Osteocyte (in vitro differentiated cells): ENCODE data around the gene ARHGDIG. TPM values are rescaled to one million over a fixed set of nuclear protein-coding genes. Genes with fewer than 3 reads are reported as not detected.

Experiments used
- DNase-seq: peaks from one replicate; pipeline ENCODE4 v3.0.0; 2021; ENCODE audit warnings: mixed read lengths; ENCODE audit not compliant: unreplicated experiment; ENCODE audit errors: extremely low spot score
- H3K27ac Mint-ChIP-seq: one replicate; pipeline ENCODE4 v1.8.0; 2021; ENCODE audit warnings: mild to moderate bottlenecking, mixed read lengths; ENCODE audit not compliant: unreplicated experiment
- H3K27me3 Mint-ChIP-seq: one replicate; pipeline ENCODE4 v1.8.0; 2021; ENCODE audit warnings: mixed read lengths; ENCODE audit not compliant: unreplicated experiment
- H3K36me3 Mint-ChIP-seq: one replicate; pipeline ENCODE4 v1.8.0; 2021; ENCODE audit warnings: mixed read lengths; ENCODE audit not compliant: unreplicated experiment
- H3K4me1 Mint-ChIP-seq: one replicate; pipeline ENCODE4 v1.8.0; 2021; ENCODE audit warnings: mixed read lengths; ENCODE audit not compliant: unreplicated experiment
- H3K4me3 Mint-ChIP-seq: one replicate; pipeline ENCODE4 v1.8.0; 2021; ENCODE audit warnings: mild to moderate bottlenecking, moderate library complexity, mixed read lengths; ENCODE audit not compliant: unreplicated experiment
- H3K9me3 Mint-ChIP-seq: one replicate; pipeline ENCODE4 v1.8.0; 2021; ENCODE audit warnings: mixed read lengths; ENCODE audit not compliant: unreplicated experiment
- CTCF ChIP-seq: fragments of 200-600 bp; sonication (generic); IDR thresholded peaks from 2 replicates; pipeline ENCODE4 v1.5.0; 2021; ENCODE audit warnings: antibody characterized with exemption, mild to moderate bottlenecking, moderate library complexity
- long read RNA-seq: library from polyadenylated mRNA; unstranded; transcript quantifications from one replicate; pipeline ENCODE4 v2.0.0, GENCODE V29; 2021
- total RNA-seq: library from RNA; stranded (reverse); gene quantifications from 2 replicates; pipeline ENCODE4 v1.2.1, GENCODE V29; 2021

ARHGDIG gene
- total RNA-seq = 0.54 TPM in 1 of 2 replicates, not detected in the other
- long read RNA-seq = 0 reads

GRCh38 chr16:280552-280951 is at the start of gene ARHGDIG:
Gene ARHGDIG, plus strand, starts transcription at chr16:280591. Its CDS starts 90 bp downstream, at chr16:280681.
- no peaks in the 10 kb centered on the region for H3K4me1 Mint-ChIP-seq
- H3K27me3 Mint-ChIP-seq = no peaks in the 10 kb centered on the region
- peak within 1 kb of the TSS; percentile 38 for H3K4me3 Mint-ChIP-seq
- H3K36me3 Mint-ChIP-seq = no peaks in the 10 kb centered on the region
- no peak within 1 kb of the TSS for H3K27ac Mint-ChIP-seq
- no peaks in the 10 kb centered on the region for H3K9me3 Mint-ChIP-seq
- TF ChIP-seq CTCF = no peak
- no peak for DNase-seq

- H3K27me3 Mint-ChIP-seq = no peaks in the 10 kb centered on the region
- no peaks in the 10 kb centered on the region for H3K9me3 Mint-ChIP-seq
- H3K4me3 Mint-ChIP-seq = no peak overlapping the region
- H3K4me1 Mint-ChIP-seq = peaks cover 32% of the 10 kb centered on the region
- H3K36me3 Mint-ChIP-seq = peaks cover 15% of the 10 kb centered on the region
- no peak for TF ChIP-seq CTCF
- H3K27ac Mint-ChIP-seq = no peak overlapping the region
- DNase-seq = no peak
Measured at GRCh38 chr16:230949-231348, 49.4 kb upstream of the ARHGDIG start.

GRCh38 chr16:234468-235305 is 45.7 kb upstream of the ARHGDIG start, which contains the start of gene FAM234A:
Gene FAM234A, plus strand, starts transcription at chr16:234821. Its CDS starts 19,593 bp downstream, at chr16:254414.
- Mint-ChIP-seq H3K4me1 (peaks cover 7% of the 10 kb centered on the region), H3K4me3 (peak within 1 kb of the TSS; percentile 100), H3K36me3 (no peaks in the 10 kb centered on the region), H3K27ac (peak within 1 kb of the TSS; percentile 99), H3K9me3 (no peaks in the 10 kb centered on the region), H3K27me3 (no peaks in the 10 kb centered on the region)
- peak; percentile 54 for TF ChIP-seq CTCF
- peak; percentile 97 for DNase-seq

- no peaks in the 10 kb centered on the region for H3K9me3 Mint-ChIP-seq
- no peak overlapping the region for H3K4me3 Mint-ChIP-seq
- TF ChIP-seq CTCF = no peak
- no peaks in the 10 kb centered on the region for H3K27me3 Mint-ChIP-seq
- peak overlapping the region; percentile 8 for H3K27ac Mint-ChIP-seq
- no peaks in the 10 kb centered on the region for H3K36me3 Mint-ChIP-seq
- DNase-seq = no peak
- H3K4me1 Mint-ChIP-seq = peaks cover 11% of the 10 kb centered on the region
Measured at GRCh38 chr16:239948-240277, 40.5 kb upstream of the ARHGDIG start.

GRCh38 chr16:240559-240958 is 39.8 kb upstream of the ARHGDIG start:
- Mint-ChIP-seq H3K4me1 (peaks cover 8% of the 10 kb centered on the region), H3K27me3 (no peaks in the 10 kb centered on the region), H3K9me3 (no peaks in the 10 kb centered on the region), H3K27ac (no peak overlapping the region), H3K36me3 (no peaks in the 10 kb centered on the region), H3K4me3 (no peak overlapping the region)
- no peak for DNase-seq
- no peak for TF ChIP-seq CTCF
